Fibroblast of lung (primary cell): ENCODE data around the gene C6orf132. TPM values are rescaled to one million over a fixed set of nuclear protein-coding genes. Genes with fewer than 3 reads are reported as not detected.

Experiments used
- DNase-seq, 2 donors: peaks; one replicate each; pipeline versions ENCODE4 v3.0.0 to v3.0.0-alpha.2; 2010; ENCODE audit warnings: low read depth in 2 of 2
- H2AFZ ChIP-seq: 2 replicates; pipeline ENCODE4 v1.5.1; 2012; ENCODE audit warnings: low read length, control low read depth, inconsistent platforms
- H3K27ac ChIP-seq: 2 replicates; pipeline ENCODE4 v1.5.1; 2011; ENCODE audit warnings: low read length, control low read depth; ENCODE audit not compliant: insufficient read depth
- H3K27me3 ChIP-seq: 2 replicates; pipeline ENCODE4 v1.5.1; 2011; ENCODE audit warnings: mild to moderate bottlenecking, low read length; ENCODE audit not compliant: control insufficient read depth, insufficient read depth
- H3K36me3 ChIP-seq: 2 replicates; pipeline ENCODE4 v1.5.1; 2011; ENCODE audit warnings: low read length; ENCODE audit not compliant: control insufficient read depth, insufficient read depth
- H3K4me1 ChIP-seq: 2 replicates; pipeline ENCODE4 v1.5.1; 2011; ENCODE audit warnings: low read length; ENCODE audit not compliant: control insufficient read depth, insufficient read depth; ENCODE audit errors: extremely low read depth
- H3K4me2 ChIP-seq: 2 replicates; pipeline ENCODE4 v1.5.1; 2011; ENCODE audit warnings: low read length, control low read depth; ENCODE audit not compliant: insufficient read depth; ENCODE audit errors: extremely low read depth
- H3K4me3 ChIP-seq, 4 experiments: fragments of 200-600 bp in 1 of 4; sonication (generic) in 1 of 4; replicated peaks in 1 of 4; 2 replicates each; pipeline ENCODE4 v1.5.1; 2011 to 2016; ENCODE audit warnings: low read length in 4 of 4, low read depth in 3 of 4, mild to moderate bottlenecking in 3 of 4, control low read depth in 2 of 4, inconsistent platforms in 1 of 4, mixed read lengths in 1 of 4; ENCODE audit not compliant: insufficient read depth in 1 of 4; ENCODE audit errors: control extremely low read depth in 1 of 4
- H3K79me2 ChIP-seq: 2 replicates; pipeline ENCODE4 v1.5.1; 2012; ENCODE audit warnings: mild to moderate bottlenecking, low read length, inconsistent platforms; ENCODE audit not compliant: control insufficient read depth, insufficient read depth
- H3K9ac ChIP-seq: 2 replicates; pipeline ENCODE4 v1.5.1; 2011; ENCODE audit warnings: mild to moderate bottlenecking, low read length, control low read depth; ENCODE audit not compliant: insufficient read depth
- H3K9me3 ChIP-seq: 2 replicates; pipeline ENCODE4 v1.5.1; 2012; ENCODE audit warnings: low read depth, low read length; ENCODE audit not compliant: control insufficient read depth, insufficient read depth
- H4K20me1 ChIP-seq: 2 replicates; pipeline ENCODE4 v1.5.1; 2011; ENCODE audit warnings: low read length; ENCODE audit not compliant: control insufficient read depth, insufficient read depth; ENCODE audit errors: extremely low read depth
- EZH2 ChIP-seq: IDR thresholded peaks from 2 replicates; pipeline ENCODE4 v1.5.1; 2012; ENCODE audit warnings: low read length, control low read depth, mild to moderate bottlenecking; ENCODE audit errors: missing control alignments
- polyA plus RNA-seq, 2 donors: library from polyadenylated mRNA; depleted of rRNA in 1 of 2; stranded (reverse) in 1 of 2; unstranded in 1 of 2; fragments of >200 nt; gene quantifications; 2 replicates each; pipeline ENCODE4 v1.2.1, GENCODE V29; 2011 to 2012; ENCODE audit warnings: missing spikeins in 1 of 2
- total RNA-seq: library from RNA; depleted of rRNA; stranded (reverse); fragments of >200 nt; gene quantifications from 2 replicates; pipeline ENCODE4 v1.2.1, GENCODE V29; 2014
- TF ChIP-seq, protein P1 (sequence below), 2 donors: IDR thresholded peaks in 1 of 2; conservative IDR thresholded peaks in 1 of 2; 1 replicate in 1 of 2; 2 replicates in 1 of 2; pipeline ENCODE4 v1.5.1; 2011 to 2012; ENCODE audit warnings: low read length in 2 of 2, control low read depth in 1 of 2, inconsistent platforms in 1 of 2, low read depth in 1 of 2, mild to moderate bottlenecking in 1 of 2

The C6orf132 gene
- total and polyA plus RNA-seq, 2 donors (not counting 1 experiment from before 2014, with no cell fraction given): 0.87 to 1.2 TPM

DNA sequence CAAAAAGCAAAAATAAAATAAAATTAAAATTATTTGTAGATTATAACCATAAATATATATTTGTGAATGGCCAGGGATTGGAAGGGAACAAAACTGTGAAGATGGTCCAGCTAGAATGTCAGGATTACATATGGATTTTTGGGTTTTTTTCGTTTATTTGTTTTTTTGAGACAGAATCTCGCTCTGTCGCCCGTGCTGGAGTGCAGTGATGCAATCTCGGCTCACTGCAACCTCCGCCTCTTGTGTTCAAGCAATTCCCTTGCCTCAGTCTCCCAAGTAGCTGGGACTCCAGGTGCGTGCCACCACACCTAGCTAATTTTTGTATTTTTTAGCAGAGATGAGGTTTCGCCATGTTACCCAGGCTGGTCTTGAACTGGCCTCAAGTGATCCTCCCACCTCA, 7.8 kb upstream of the C6orf132 start:
- Histone ChIP-seq H3K79me2 (no peaks in the 10 kb centered on the region), H3K4me1 (no peaks in the 10 kb centered on the region), H4K20me1 (no peaks in the 10 kb centered on the region), H3K9me3 (no peaks in the 10 kb centered on the region), H3K27ac (no peak overlapping the region), H3K9ac (no peak overlapping the region), H3K4me3 (no peak overlapping the region), H3K4me2 (no peak overlapping the region), H2AFZ (no peak overlapping the region), H3K27me3 (peaks cover under 1% of the 10 kb centered on the region), H3K36me3 (no peaks in the 10 kb centered on the region)
- TF ChIP-seq EZH2: no peak
- TF ChIP-seq, protein P1, sequence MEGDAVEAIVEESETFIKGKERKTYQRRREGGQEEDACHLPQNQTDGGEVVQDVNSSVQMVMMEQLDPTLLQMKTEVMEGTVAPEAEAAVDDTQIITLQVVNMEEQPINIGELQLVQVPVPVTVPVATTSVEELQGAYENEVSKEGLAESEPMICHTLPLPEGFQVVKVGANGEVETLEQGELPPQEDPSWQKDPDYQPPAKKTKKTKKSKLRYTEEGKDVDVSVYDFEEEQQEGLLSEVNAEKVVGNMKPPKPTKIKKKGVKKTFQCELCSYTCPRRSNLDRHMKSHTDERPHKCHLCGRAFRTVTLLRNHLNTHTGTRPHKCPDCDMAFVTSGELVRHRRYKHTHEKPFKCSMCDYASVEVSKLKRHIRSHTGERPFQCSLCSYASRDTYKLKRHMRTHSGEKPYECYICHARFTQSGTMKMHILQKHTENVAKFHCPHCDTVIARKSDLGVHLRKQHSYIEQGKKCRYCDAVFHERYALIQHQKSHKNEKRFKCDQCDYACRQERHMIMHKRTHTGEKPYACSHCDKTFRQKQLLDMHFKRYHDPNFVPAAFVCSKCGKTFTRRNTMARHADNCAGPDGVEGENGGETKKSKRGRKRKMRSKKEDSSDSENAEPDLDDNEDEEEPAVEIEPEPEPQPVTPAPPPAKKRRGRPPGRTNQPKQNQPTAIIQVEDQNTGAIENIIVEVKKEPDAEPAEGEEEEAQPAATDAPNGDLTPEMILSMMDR (conservative IDR thresholded peaks at IDR 0.05 in 1 of 2, IDR thresholded peaks at IDR 0.05 in 1 of 2; ENCODE audit: low read depth in 1 of 2, low read length in 2 of 2): no peak
- no peak for DNase-seq

DNA sequence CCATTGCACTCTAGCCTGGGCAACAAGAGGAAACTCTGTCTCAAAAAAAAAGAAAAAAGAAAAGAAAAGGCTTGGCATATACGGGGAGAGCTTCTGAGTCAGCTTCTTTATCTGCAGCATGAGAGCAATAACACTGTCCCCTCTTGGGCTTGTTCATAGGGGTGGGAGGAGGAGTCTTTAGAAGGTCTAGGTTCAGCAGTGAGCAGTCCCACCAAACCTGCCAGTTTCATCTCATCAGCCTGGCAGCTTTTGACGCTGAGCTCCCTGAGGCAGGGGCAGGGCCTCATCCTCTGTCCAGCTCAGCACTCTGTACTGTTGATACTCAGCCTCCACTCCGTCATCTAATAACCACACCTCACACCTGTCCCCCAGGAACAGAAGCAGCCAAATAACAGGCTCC, 5.6 kb upstream of the C6orf132 start:
- Histone ChIP-seq H3K27me3 (no peaks in the 10 kb centered on the region), H3K4me1 (peaks cover 2% of the 10 kb centered on the region), H2AFZ (no peak overlapping the region), H3K9ac (no peak overlapping the region), H3K36me3 (no peaks in the 10 kb centered on the region), H3K9me3 (no peaks in the 10 kb centered on the region), H3K4me3 (no peak overlapping the region), H3K4me2 (no peak overlapping the region), H3K27ac (no peak overlapping the region), H3K79me2 (no peaks in the 10 kb centered on the region), H4K20me1 (no peaks in the 10 kb centered on the region)
- TF ChIP-seq, protein P1 (conservative IDR thresholded peaks at IDR 0.05 in 1 of 2, IDR thresholded peaks at IDR 0.05 in 1 of 2; ENCODE audit: low read depth in 1 of 2, low read length in 2 of 2): no peak
- no peak for TF ChIP-seq EZH2
- peak; percentile 16 to 51 for DNase-seq

DNA sequence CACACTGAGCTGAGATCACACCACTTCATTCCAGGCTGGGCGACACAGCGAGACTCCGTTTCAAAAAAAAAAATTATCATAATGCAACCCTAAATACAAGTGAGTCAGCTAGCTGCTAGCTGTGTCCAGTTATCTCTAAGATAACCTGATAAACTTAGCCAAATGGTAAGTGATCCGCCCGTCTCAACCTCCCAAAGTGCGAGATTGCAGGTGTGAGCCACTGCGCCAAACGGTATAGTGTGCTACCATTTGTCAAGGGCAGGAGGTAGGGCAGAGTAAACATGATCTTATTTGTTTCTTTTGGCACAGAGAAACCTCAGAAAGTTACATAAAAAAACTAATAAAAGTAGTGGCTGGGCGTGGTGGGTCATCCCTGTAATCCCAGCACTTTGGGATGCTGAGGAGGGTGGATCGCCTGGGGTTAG, 4.7 kb upstream of the C6orf132 start:
- Histone ChIP-seq H3K4me1 (peaks cover 5% of the 10 kb centered on the region), H3K36me3 (no peaks in the 10 kb centered on the region), H3K9ac (no peak overlapping the region), H3K4me3 (no peak overlapping the region), H2AFZ (no peak overlapping the region), H3K9me3 (no peaks in the 10 kb centered on the region), H3K27ac (no peak overlapping the region), H3K4me2 (no peak overlapping the region), H4K20me1 (no peaks in the 10 kb centered on the region), H3K79me2 (no peaks in the 10 kb centered on the region), H3K27me3 (no peaks in the 10 kb centered on the region)
- TF ChIP-seq, protein P1 (conservative IDR thresholded peaks at IDR 0.05 in 1 of 2, IDR thresholded peaks at IDR 0.05 in 1 of 2; ENCODE audit: low read depth in 1 of 2, low read length in 2 of 2): no peak
- no peak for TF ChIP-seq EZH2
- DNase-seq: peak in 1 of 2 donors; percentile 16
